ENCODE measurements around the gene EOMES. TPM values are rescaled to one million over a fixed set of nuclear protein-coding genes. Genes with fewer than 3 reads are reported as not detected.

EOMES gene
- total RNA-seq, 1 donor from 2014 or later: not detected

DNA sequence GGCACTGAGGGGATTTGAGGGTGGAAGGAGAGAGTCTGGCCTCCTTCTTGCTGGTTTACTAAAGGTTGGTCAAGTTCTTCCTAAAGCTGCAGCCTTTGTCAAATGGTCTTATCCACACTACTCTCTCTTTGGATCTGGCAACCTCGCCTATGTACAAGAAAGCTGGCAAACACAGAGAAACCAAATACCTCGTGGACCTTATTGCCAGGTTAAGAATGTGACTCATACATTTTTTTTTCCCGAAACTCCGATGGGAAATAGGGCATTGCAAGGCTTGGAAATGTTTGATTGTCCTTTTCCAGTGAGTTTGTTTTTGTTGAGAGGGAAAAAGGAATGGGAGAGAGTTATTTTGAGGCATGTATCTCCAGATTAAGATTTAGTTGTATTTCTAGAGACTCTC is 13.9 kb downstream of the EOMES start:
- peaks cover 10% of the 10 kb centered on the region for H3K4me1 Mint-ChIP-seq (ENCODE audit: unreplicated experiment)
- H3K27me3 Mint-ChIP-seq: peaks cover 44% of the 10 kb centered on the region

DNA sequence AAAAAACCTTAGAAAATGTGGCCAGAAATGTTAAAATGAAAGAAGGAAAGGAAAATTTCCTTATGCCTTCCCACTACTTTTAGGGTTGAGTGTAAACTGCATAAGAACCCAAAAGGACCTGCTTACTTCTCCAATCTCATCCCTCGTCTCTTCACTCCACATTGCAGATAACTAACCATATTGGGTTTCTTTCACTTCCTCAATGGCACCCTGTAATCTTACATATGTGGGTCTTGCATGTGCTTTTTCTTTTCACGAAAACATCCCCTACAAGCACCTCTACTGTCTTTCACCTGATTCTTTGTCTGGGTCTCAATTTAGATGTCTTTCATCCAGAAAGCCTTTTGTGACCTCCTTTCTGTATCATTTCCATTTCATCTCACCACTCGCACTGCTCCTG is 23.1 kb downstream of the EOMES start:
- H3K27ac Mint-ChIP-seq: no peak overlapping the region
- H3K4me1 Mint-ChIP-seq (ENCODE audit: unreplicated experiment): no peaks in the 10 kb centered on the region
- TF ChIP-seq CTCF (conservative IDR thresholded peaks at IDR 0.05): no peak
- no peak for DNase-seq (ENCODE audit: extremely low spot score, unreplicated experiment)
- no peak overlapping the region for H3K4me3 Mint-ChIP-seq
- no peaks in the 10 kb centered on the region for H3K27me3 Mint-ChIP-seq
- peaks cover 5% of the 10 kb centered on the region for H3K9me3 Mint-ChIP-seq
- H3K36me3 Mint-ChIP-seq: no peaks in the 10 kb centered on the region

More for the DNA sequence above, 13.9 kb downstream of the EOMES start:
- no peaks in the 10 kb centered on the region for H3K36me3 Mint-ChIP-seq
- no peak for DNase-seq (ENCODE audit: extremely low spot score, unreplicated experiment)
- no peaks in the 10 kb centered on the region for H3K9me3 Mint-ChIP-seq
- no peak overlapping the region for H3K4me3 Mint-ChIP-seq
- H3K27ac Mint-ChIP-seq: no peak overlapping the region
- no peak for TF ChIP-seq CTCF (conservative IDR thresholded peaks at IDR 0.05)

DNA sequence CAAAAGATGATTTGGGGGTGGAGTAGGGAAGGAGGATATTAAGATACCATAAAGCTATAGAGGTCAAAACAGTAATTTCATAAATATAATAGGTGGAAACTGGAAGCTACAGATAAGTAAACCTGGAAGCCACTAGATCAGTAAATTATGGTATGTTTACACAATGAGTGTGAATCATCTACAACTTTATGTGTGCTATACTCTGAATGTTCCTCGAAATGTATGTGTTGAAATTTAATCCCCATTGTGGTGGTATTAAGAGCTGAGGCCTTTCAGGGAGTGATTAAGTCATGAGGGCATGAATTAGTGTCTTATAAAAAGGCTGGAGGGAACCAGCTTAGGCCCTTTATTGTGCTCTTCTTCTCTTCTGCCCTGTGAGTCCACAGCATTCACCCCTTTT is 25.2 kb downstream of the EOMES start:
- peaks cover 8% of the 10 kb centered on the region for H3K27me3 Mint-ChIP-seq
- no peak for TF ChIP-seq CTCF (conservative IDR thresholded peaks at IDR 0.05)
- DNase-seq (ENCODE audit: extremely low spot score, unreplicated experiment): no peak
- no peaks in the 10 kb centered on the region for H3K36me3 Mint-ChIP-seq
- peaks cover 5% of the 10 kb centered on the region for H3K9me3 Mint-ChIP-seq
- no peak overlapping the region for H3K4me3 Mint-ChIP-seq
- H3K27ac Mint-ChIP-seq: no peak overlapping the region
- no peaks in the 10 kb centered on the region for H3K4me1 Mint-ChIP-seq (ENCODE audit: unreplicated experiment)

DNA sequence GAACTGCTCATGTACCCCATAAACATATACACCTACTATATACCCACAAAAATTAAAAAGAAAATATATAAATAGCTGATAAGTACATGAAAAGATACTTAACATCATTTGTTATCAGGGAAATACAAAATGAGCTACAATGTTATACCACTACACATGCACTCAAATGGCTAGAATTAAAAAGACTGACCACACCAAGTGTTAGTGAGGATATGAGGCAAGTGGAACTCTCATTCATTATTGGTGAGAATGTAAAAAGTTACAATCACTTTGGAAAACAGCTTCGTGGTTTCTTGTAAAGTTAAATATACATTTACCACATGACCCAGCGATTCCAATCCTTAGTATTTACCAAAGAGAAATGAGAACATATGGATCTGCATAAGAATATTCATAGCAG is 26.5 kb downstream of the EOMES start:
- TF ChIP-seq CTCF (conservative IDR thresholded peaks at IDR 0.05): no peak
- Mint-ChIP-seq H3K36me3 (no peaks in the 10 kb centered on the region), H3K4me3 (no peak overlapping the region), H3K9me3 (peaks cover 13% of the 10 kb centered on the region), H3K27ac (no peak overlapping the region), H3K4me1 (ENCODE audit: unreplicated experiment) (no peaks in the 10 kb centered on the region), H3K27me3 (peaks cover 11% of the 10 kb centered on the region)
- no peak for DNase-seq (ENCODE audit: extremely low spot score, unreplicated experiment)

DNA sequence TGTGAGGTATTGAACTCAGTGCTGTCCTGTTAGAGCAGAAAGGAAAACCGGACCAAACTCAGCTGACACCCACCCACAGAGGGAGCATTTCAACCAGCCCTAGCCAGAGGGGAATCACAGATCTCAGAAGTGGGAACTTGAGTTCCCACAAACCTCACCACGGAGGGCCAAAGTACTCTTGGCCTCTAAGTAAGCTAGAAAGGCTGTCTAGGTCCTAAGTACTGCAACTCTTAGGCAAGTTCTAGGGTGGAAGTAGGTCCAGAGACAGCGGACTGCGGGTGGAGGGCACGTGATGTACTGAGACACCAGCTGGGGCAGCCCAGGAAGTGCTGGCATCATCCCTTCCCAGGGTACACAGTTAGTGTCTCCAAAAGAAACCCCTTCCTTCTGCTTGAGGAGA is 34.1 kb downstream of the EOMES start:
- Mint-ChIP-seq H3K27me3 (peaks cover 11% of the 10 kb centered on the region), H3K4me1 (ENCODE audit: unreplicated experiment) (no peaks in the 10 kb centered on the region), H3K9me3 (peaks cover 8% of the 10 kb centered on the region), H3K27ac (no peak overlapping the region), H3K36me3 (no peaks in the 10 kb centered on the region), H3K4me3 (no peak overlapping the region)
- no peak for DNase-seq (ENCODE audit: extremely low spot score, unreplicated experiment)
- no peak for TF ChIP-seq CTCF (conservative IDR thresholded peaks at IDR 0.05)

DNA sequence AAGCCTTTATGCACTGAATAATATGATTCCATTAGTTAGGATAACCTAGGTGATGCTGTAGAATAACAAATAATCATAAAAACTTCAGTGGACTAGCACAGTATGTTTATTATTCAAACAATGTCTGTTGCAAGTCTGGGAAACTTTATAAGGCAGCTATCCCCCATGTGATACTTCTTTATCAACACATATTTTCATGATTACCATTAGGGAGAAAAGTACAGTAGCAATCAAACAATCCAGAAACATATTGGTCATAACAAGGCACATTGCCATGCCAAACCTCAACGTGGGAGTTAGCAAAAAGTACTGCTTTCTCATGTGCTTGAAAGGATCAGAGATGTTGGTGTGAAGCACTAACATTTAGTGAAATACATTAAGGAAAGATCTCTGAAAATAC is 35.5 kb downstream of the EOMES start:
- no peak for TF ChIP-seq CTCF (conservative IDR thresholded peaks at IDR 0.05)
- DNase-seq (ENCODE audit: extremely low spot score, unreplicated experiment): no peak
- H3K27me3 Mint-ChIP-seq: peaks cover 3% of the 10 kb centered on the region

More for the DNA sequence above, 35.5 kb downstream of the EOMES start:
- peaks cover 7% of the 10 kb centered on the region for H3K9me3 Mint-ChIP-seq
- H3K4me3 Mint-ChIP-seq: no peak overlapping the region
- no peak overlapping the region for H3K27ac Mint-ChIP-seq
- H3K4me1 Mint-ChIP-seq (ENCODE audit: unreplicated experiment): no peaks in the 10 kb centered on the region
- no peaks in the 10 kb centered on the region for H3K36me3 Mint-ChIP-seq

Data from type B pancreatic cell (in vitro differentiated cells).